Esophagus squamous epithelium (tissue), 4 donors: ENCODE data around the gene CIAO2A.

Experiments
- POLR2A ChIP-seq, 4 donors: fragments of 450-650 bp; IDR thresholded peaks; one replicate each; pipeline ENCODE4 v1.6.1; 2017; ENCODE audit warnings: antibody characterized with exemption in 4 of 4, mild to moderate bottlenecking in 4 of 4, moderate library complexity in 3 of 4
- TF ChIP-seq, protein P1 (sequence below), 6 experiments: fragments of 450-650 bp in 4 of 6; fragments of 200-600 bp in 2 of 6; sonication (generic) in 2 of 6; IDR thresholded peaks; one replicate each; pipeline ENCODE4 v1.5.1; 2016 to 2019; ENCODE audit warnings: antibody characterized with exemption in 6 of 6, mild to moderate bottlenecking in 4 of 6, moderate library complexity in 4 of 6

GRCh38 chr15:64096668-64097384 is 3.2 kb upstream of the CIAO2A start:
- TF ChIP-seq, protein P1, sequence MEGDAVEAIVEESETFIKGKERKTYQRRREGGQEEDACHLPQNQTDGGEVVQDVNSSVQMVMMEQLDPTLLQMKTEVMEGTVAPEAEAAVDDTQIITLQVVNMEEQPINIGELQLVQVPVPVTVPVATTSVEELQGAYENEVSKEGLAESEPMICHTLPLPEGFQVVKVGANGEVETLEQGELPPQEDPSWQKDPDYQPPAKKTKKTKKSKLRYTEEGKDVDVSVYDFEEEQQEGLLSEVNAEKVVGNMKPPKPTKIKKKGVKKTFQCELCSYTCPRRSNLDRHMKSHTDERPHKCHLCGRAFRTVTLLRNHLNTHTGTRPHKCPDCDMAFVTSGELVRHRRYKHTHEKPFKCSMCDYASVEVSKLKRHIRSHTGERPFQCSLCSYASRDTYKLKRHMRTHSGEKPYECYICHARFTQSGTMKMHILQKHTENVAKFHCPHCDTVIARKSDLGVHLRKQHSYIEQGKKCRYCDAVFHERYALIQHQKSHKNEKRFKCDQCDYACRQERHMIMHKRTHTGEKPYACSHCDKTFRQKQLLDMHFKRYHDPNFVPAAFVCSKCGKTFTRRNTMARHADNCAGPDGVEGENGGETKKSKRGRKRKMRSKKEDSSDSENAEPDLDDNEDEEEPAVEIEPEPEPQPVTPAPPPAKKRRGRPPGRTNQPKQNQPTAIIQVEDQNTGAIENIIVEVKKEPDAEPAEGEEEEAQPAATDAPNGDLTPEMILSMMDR (IDR thresholded peaks at IDR 0.05), result peak in 2 of 6 experiments; percentile 5 to 21
- no peak for TF ChIP-seq POLR2A (IDR thresholded peaks at IDR 0.05)
